Stromal cell of bone marrow (primary cell): ENCODE data around the gene ZBTB18.

ENCODE experiments used
- DNase-seq: peaks from one replicate; pipeline ENCODE4 v3.0.0-alpha.2; 2012; ENCODE audit warnings: low read depth

Gene ZBTB18

GRCh38 chr1:244063498-244063897, 12.4 kb downstream of the ZBTB18 start:
- no peak for DNase-seq

GRCh38 chr1:244064621-244065020, 13.5 kb downstream of the ZBTB18 start:
- DNase-seq = no peak

GRCh38 chr1:244065063-244065793, 14.1 kb downstream of the ZBTB18 start:
- no peak for DNase-seq

GRCh38 chr1:244065960-244066388, 14.9 kb downstream of the ZBTB18 start:
- peak; percentile 75 for DNase-seq

GRCh38 chr1:244066954-244067716, 16.1 kb downstream of the ZBTB18 start:
- no peak for DNase-seq

- DNase-seq = no peak
Measured at GRCh38 chr1:244067893-244068292, 16.8 kb downstream of the ZBTB18 start.

GRCh38 chr1:244068567-244068966, 17.5 kb downstream of the ZBTB18 start:
- no peak for DNase-seq

GRCh38 chr1:244069326-244069898, 18.3 kb downstream of the ZBTB18 start:
- DNase-seq = no peak

- no peak for DNase-seq
Measured at GRCh38 chr1:244074559-244075171, 23.6 kb downstream of the ZBTB18 start.

GRCh38 chr1:244075247-244075722, 24.2 kb downstream of the ZBTB18 start:
- DNase-seq = no peak

GRCh38 chr1:244076740-244077139, 25.7 kb downstream of the ZBTB18 start:
- DNase-seq = no peak

- DNase-seq = no peak
Measured at GRCh38 chr1:244077473-244078220, 26.6 kb downstream of the ZBTB18 start.

GRCh38 chr1:244080343-244080929, 29.4 kb downstream of the ZBTB18 start:
- DNase-seq = no peak

- no peak for DNase-seq
Measured at GRCh38 chr1:244082969-244083368, 31.9 kb downstream of the ZBTB18 start.

GRCh38 chr1:244083383-244083943, 32.4 kb downstream of the ZBTB18 start:
- no peak for DNase-seq

- no peak for DNase-seq
Measured at GRCh38 chr1:244084763-244085162, 33.7 kb downstream of the ZBTB18 start.

- no peak for DNase-seq
Measured at GRCh38 chr1:244085891-244086290, 34.8 kb downstream of the ZBTB18 start.

- DNase-seq = no peak
Measured at GRCh38 chr1:244087021-244087560, 36.0 kb downstream of the ZBTB18 start.

- no peak for DNase-seq
Measured at GRCh38 chr1:244087611-244088010, 36.5 kb downstream of the ZBTB18 start.

GRCh38 chr1:244088161-244088560, 37.1 kb downstream of the ZBTB18 start:
- no peak for DNase-seq

- no peak for DNase-seq
Measured at GRCh38 chr1:244089561-244089960, 38.5 kb downstream of the ZBTB18 start.
